H1 (cell line): ENCODE data around the gene CIPC.

Experiments
- EGR1 ChIP-seq: IDR thresholded peaks from 2 replicates; pipeline ENCODE4 v1.6.1; 2011; ENCODE audit warnings: low read depth, low read length, borderline replicate concordance
- EZH2 ChIP-seq: fragments of 200-600 bp; sonication (generic); IDR thresholded peaks from 2 replicates; pipeline ENCODE4 v1.7.1; 2012; ENCODE audit warnings: low read depth, mild to moderate bottlenecking, moderate library complexity, low read length, inconsistent platforms; ENCODE audit not compliant: severe bottlenecking
- NRF1 ChIP-seq: IDR thresholded peaks from 2 replicates; pipeline ENCODE4 v1.6.1; 2011; ENCODE audit warnings: mild to moderate bottlenecking, low read depth, low read length, improper control_type of control experiment
- POLR2A ChIP-seq, 2 experiments: IDR thresholded peaks; 1 replicate in 1 of 2; 2 replicates in 1 of 2; pipeline ENCODE4 v1.6.1; 2011; ENCODE audit warnings: low read depth in 2 of 2, low read length in 2 of 2, mild to moderate bottlenecking in 2 of 2; ENCODE audit errors: control extremely low read depth in 1 of 2
- POLR2AphosphoS5 ChIP-seq: IDR thresholded peaks from 2 replicates; pipeline ENCODE4 v1.6.1; 2011; ENCODE audit warnings: low read depth, low read length
- RBBP5 ChIP-seq: IDR thresholded peaks from 2 replicates; pipeline ENCODE4 v1.7.1; 2012; ENCODE audit warnings: low read depth, mild to moderate bottlenecking, inconsistent platforms, low read length, moderate library complexity, borderline replicate concordance
- SP2 ChIP-seq: IDR thresholded peaks from 2 replicates; pipeline ENCODE4 v1.6.1; 2012; ENCODE audit warnings: mild to moderate bottlenecking, low read length, inconsistent platforms
- TEAD4 ChIP-seq: IDR thresholded peaks from 2 replicates; pipeline ENCODE4 v1.6.1; 2012; ENCODE audit warnings: low read depth, low read length, inconsistent platforms, mixed read lengths
- TF ChIP-seq, protein P1 (sequence below), 3 experiments: IDR thresholded peaks; 1 replicate in 2 of 3; 2 replicates in 1 of 3; pipeline versions ENCODE4 v1.5.1 to v1.6.1; 2011; ENCODE audit warnings: low read length in 3 of 3, mild to moderate bottlenecking in 3 of 3, inconsistent platforms in 2 of 3, low read depth in 1 of 3, moderate library complexity in 1 of 3; ENCODE audit not compliant: insufficient read depth in 1 of 3; ENCODE audit errors: control extremely low read depth in 1 of 3

DNA sequence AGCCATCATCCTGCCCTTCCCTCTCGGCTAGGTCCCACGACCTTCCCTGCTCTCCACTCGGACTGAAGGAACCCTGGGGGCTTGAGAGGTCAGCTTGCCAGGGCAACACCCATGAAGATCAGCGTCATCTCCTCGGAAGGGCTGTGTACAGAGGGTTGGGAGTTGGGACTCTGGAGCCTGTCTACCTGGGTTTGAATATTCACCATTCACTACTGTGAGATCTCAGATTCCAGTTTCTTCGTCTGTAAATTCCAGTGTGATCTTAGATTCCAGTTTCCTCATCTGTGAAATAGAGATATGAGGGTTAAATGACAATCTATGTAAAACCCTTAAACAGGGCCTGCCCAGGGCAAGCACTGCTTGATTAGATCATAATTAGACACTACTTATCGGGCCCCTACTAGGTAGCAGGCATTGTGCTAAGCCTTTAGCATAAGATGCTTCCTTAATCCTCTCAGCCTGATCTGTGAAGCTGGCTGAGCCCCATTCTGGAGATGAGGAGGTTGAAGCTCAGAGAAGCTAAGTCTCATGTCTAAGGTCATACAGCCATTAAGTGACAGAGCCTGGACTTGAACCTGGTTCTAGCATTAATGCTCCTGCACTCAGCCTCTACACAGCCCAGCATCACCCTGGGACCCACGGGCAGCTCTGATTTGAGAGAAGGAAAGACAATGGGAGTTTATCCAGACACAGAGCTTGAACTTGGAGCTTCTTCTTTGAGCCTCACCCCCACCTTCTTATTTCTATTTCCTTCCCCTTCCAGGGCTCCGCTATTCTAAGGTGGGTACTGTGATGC, 44.1 kb downstream of the CIPC start:
- TF ChIP-seq NRF1, result no peak
- TF ChIP-seq, protein P1, sequence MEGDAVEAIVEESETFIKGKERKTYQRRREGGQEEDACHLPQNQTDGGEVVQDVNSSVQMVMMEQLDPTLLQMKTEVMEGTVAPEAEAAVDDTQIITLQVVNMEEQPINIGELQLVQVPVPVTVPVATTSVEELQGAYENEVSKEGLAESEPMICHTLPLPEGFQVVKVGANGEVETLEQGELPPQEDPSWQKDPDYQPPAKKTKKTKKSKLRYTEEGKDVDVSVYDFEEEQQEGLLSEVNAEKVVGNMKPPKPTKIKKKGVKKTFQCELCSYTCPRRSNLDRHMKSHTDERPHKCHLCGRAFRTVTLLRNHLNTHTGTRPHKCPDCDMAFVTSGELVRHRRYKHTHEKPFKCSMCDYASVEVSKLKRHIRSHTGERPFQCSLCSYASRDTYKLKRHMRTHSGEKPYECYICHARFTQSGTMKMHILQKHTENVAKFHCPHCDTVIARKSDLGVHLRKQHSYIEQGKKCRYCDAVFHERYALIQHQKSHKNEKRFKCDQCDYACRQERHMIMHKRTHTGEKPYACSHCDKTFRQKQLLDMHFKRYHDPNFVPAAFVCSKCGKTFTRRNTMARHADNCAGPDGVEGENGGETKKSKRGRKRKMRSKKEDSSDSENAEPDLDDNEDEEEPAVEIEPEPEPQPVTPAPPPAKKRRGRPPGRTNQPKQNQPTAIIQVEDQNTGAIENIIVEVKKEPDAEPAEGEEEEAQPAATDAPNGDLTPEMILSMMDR (IDR thresholded peaks at IDR 0.05; ENCODE audit: control extremely low read depth in 1 of 3, insufficient read depth in 1 of 3, low read depth in 1 of 3, low read length in 3 of 3), result no peak
- no peak for TF ChIP-seq RBBP5
- TF ChIP-seq POLR2A (IDR thresholded peaks at IDR 0.05; ENCODE audit: control extremely low read depth in 1 of 2, low read depth in 2 of 2, low read length in 2 of 2), result no peak
- TF ChIP-seq EGR1, result no peak
- no peak for TF ChIP-seq EZH2
- TF ChIP-seq POLR2AphosphoS5, result no peak
- no peak for TF ChIP-seq SP2
- no peak for TF ChIP-seq TEAD4
